CD14-positive monocyte (primary cell): ENCODE results near the gene TSPAN32. TPM values are rescaled to one million over a fixed set of nuclear protein-coding genes. Genes with fewer than 3 reads are reported as not detected.

ENCODE experiments used
- DNase-seq, 3 donors: peaks; one replicate each; pipeline ENCODE4 v3.0.0-alpha.2; 2011 to 2022
- H2AFZ ChIP-seq: 2 replicates; pipeline ENCODE4 v1.6.0; 2012; ENCODE audit warnings: mild to moderate bottlenecking, low read depth, low read length, inconsistent platforms; ENCODE audit not compliant: insufficient read depth, poor library complexity, severe bottlenecking
- H3K27ac ChIP-seq, 2 donors: 1 replicate in 1 of 2; 2 replicates in 1 of 2; pipeline ENCODE4 v1.5.1; 2012 to 2013; ENCODE audit warnings: low read length in 2 of 2, control low read depth in 1 of 2, inconsistent platforms in 1 of 2, low read depth in 1 of 2, mild to moderate bottlenecking in 1 of 2
- H3K27me3 ChIP-seq, 2 donors: one replicate each; pipeline versions ENCODE4 v1.6.0 to v1.6.1; 2011 to 2013; ENCODE audit warnings: low read length in 2 of 2; ENCODE audit not compliant: control insufficient read depth in 2 of 2, insufficient read depth in 2 of 2
- H3K36me3 ChIP-seq, 2 donors: replicated peaks in 1 of 2; 1 replicate in 1 of 2; 2 replicates in 1 of 2; pipeline versions ENCODE4 v1.5.1 to v1.6.1; 2012 to 2013; ENCODE audit warnings: low read length in 2 of 2, control low read depth in 1 of 2, inconsistent platforms in 1 of 2, mild to moderate bottlenecking in 1 of 2; ENCODE audit not compliant: insufficient read depth in 2 of 2, control insufficient read depth in 1 of 2
- H3K4me1 ChIP-seq, 2 donors: 1 replicate in 1 of 2; 2 replicates in 1 of 2; pipeline versions ENCODE4 v1.5.1 to v1.6.1; 2012 to 2013; ENCODE audit warnings: low read length in 2 of 2, control low read depth in 1 of 2, inconsistent platforms in 1 of 2, mild to moderate bottlenecking in 1 of 2, moderate library complexity in 1 of 2; ENCODE audit not compliant: insufficient read depth in 2 of 2, control insufficient read depth in 1 of 2
- H3K4me2 ChIP-seq: replicated peaks from 2 replicates; pipeline ENCODE3; 2012; ENCODE audit warnings: low read length, moderate library complexity, mild to moderate bottlenecking; ENCODE audit not compliant: poor library complexity, severe bottlenecking; ENCODE audit errors: extremely low read depth
- H3K4me3 ChIP-seq, 3 experiments: fragments of 200-600 bp in 1 of 3; sonication (generic) in 1 of 3; replicated peaks in 1 of 3; 1 replicate in 2 of 3; 2 replicates in 1 of 3; pipeline ENCODE4 v1.5.1; 2011 to 2013; ENCODE audit warnings: low read length in 3 of 3, mild to moderate bottlenecking in 3 of 3, control low read depth in 2 of 3, low read depth in 2 of 3, inconsistent platforms in 1 of 3, moderate library complexity in 1 of 3
- H3K79me2 ChIP-seq: 2 replicates; pipeline ENCODE4 v1.6.0; 2012; ENCODE audit warnings: mild to moderate bottlenecking, control low read depth, inconsistent platforms, low read length, moderate library complexity; ENCODE audit not compliant: insufficient read depth
- H3K9ac ChIP-seq: 2 replicates; pipeline ENCODE4 v1.6.0; 2017; ENCODE audit warnings: low read length, mild to moderate bottlenecking; ENCODE audit not compliant: insufficient read depth, poor library complexity, severe bottlenecking
- H3K9me3 ChIP-seq, 2 donors: replicated peaks in 1 of 2; 1 replicate in 1 of 2; 2 replicates in 1 of 2; pipeline versions ENCODE4 v1.5.1 to v1.6.1; 2012 to 2013; ENCODE audit warnings: low read length in 2 of 2, control low read depth in 1 of 2; ENCODE audit not compliant: control insufficient read depth in 1 of 2, insufficient read depth in 1 of 2
- H4K20me1 ChIP-seq: 2 replicates; pipeline ENCODE4 v1.6.0; 2012; ENCODE audit warnings: mild to moderate bottlenecking, low read length, control low read depth, moderate library complexity; ENCODE audit not compliant: insufficient read depth
- H3K27ac Mint-ChIP-seq, 7 donors: one replicate each; pipeline ENCODE4 v1.8.0; 2020; ENCODE audit warnings: mild to moderate bottlenecking in 7 of 7, mixed read lengths in 7 of 7, moderate library complexity in 6 of 7, inconsistent platforms in 2 of 7
- H3K27me3 Mint-ChIP-seq, 3 donors: one replicate each; pipeline ENCODE4 v1.8.0; 2021 to 2022; ENCODE audit warnings: low read depth in 3 of 3, mild to moderate bottlenecking in 3 of 3, mixed read lengths in 3 of 3, moderate library complexity in 3 of 3, inconsistent platforms in 1 of 3
- H3K36me3 Mint-ChIP-seq, 2 donors: one replicate each; pipeline ENCODE4 v1.8.0; 2020; ENCODE audit warnings: mixed read lengths in 2 of 2, inconsistent platforms in 1 of 2, mild to moderate bottlenecking in 1 of 2
- H3K4me1 Mint-ChIP-seq: one replicate; pipeline ENCODE4 v1.8.0; 2020; ENCODE audit warnings: mild to moderate bottlenecking, mixed read lengths
- H3K4me3 Mint-ChIP-seq, 2 donors: one replicate each; pipeline ENCODE4 v1.8.0; 2020; ENCODE audit warnings: mild to moderate bottlenecking in 2 of 2, mixed read lengths in 2 of 2, moderate library complexity in 1 of 2
- H3K9me3 Mint-ChIP-seq, 7 donors: one replicate each; pipeline ENCODE4 v1.8.0; 2020 to 2022; ENCODE audit warnings: mixed read lengths in 7 of 7, mild to moderate bottlenecking in 6 of 7, moderate library complexity in 6 of 7, inconsistent platforms in 2 of 7
- WGBS: methylation state at CpG from one replicate; pipeline ENCODE4 v1.1.5; 2013; ENCODE audit warnings: missing lambda C conversion rate; ENCODE audit not compliant: insufficient coverage; 5-methylcytosine and 5-hydroxymethylcytosine counted together
- intact Hi-C, 2 donors: fragments of 100-400 bp; cut with micrococcal nuclease; formaldehyde crosslinking; loops; one replicate each; pipeline versions ENCODE4 v1.15.0 to v1.15.1; 2023
- polyA plus RNA-seq, 3 donors: library from polyadenylated mRNA; depleted of rRNA in 1 of 3; unstranded in 2 of 3; stranded (reverse) in 1 of 3; fragments of 300-500 nt in 2 of 3; fragments of >200 nt in 1 of 3; fragmentation: Illumina TruSeq in 2 of 3; gene quantifications; 1 replicate in 2 of 3; 2 replicates in 1 of 3; pipeline ENCODE4 v1.2.3, GENCODE V29; 2012 to 2021
- TF ChIP-seq, protein P1 (sequence below): fragments of 200-600 bp; IDR thresholded peaks from one replicate; pipeline ENCODE4 v1.8.0; 2022; ENCODE audit warnings: antibody characterized with exemption, mild to moderate bottlenecking

Gene TSPAN32
- polyA plus RNA-seq, 3 donors = 34.8 to 136 (median 82.5) TPM

- H3K4me3 Mint-ChIP-seq = no peak overlapping the region
These were observed 14.7 kb upstream of the TSPAN32 start for GRCh38 chr11:2287091-2287490.

DNA sequence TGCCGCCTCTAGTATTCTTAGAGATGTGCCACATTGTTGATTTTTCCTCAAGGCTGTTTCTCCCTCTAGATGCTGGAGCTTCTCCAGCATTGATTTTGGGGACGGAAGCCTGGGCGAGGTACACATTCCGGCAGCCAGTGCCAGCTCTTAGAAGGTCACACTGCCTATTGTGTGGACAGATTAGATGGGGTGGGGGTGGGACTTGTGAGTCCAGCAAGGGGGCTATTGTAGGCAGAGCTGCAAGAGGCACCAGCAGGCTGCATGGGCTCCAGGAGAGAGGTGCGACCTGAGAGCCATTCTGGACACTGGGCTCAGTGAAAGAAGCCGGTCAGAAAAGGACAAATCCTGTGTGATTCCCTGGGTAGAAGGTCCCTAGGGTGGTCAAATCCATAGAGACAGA is 12.5 kb upstream of the TSPAN32 start:
- Histone ChIP-seq H3K27me3 (peaks cover 0 to 2% of the 10 kb centered on the region in 2 donors), H3K4me2 (no peak overlapping the region), H3K79me2 (no peaks in the 10 kb centered on the region), H3K9me3 (no peaks in the 10 kb centered on the region), H4K20me1 (peaks cover 5% of the 10 kb centered on the region), H3K4me1 (peaks cover 16 to 19% of the 10 kb centered on the region in 2 donors), H3K36me3 (no peaks in the 10 kb centered on the region), H3K4me3 (no peak overlapping the region), H3K27ac (no peak overlapping the region), H2AFZ (no peak overlapping the region), H3K9ac (no peak overlapping the region)
- TF ChIP-seq, protein P1, sequence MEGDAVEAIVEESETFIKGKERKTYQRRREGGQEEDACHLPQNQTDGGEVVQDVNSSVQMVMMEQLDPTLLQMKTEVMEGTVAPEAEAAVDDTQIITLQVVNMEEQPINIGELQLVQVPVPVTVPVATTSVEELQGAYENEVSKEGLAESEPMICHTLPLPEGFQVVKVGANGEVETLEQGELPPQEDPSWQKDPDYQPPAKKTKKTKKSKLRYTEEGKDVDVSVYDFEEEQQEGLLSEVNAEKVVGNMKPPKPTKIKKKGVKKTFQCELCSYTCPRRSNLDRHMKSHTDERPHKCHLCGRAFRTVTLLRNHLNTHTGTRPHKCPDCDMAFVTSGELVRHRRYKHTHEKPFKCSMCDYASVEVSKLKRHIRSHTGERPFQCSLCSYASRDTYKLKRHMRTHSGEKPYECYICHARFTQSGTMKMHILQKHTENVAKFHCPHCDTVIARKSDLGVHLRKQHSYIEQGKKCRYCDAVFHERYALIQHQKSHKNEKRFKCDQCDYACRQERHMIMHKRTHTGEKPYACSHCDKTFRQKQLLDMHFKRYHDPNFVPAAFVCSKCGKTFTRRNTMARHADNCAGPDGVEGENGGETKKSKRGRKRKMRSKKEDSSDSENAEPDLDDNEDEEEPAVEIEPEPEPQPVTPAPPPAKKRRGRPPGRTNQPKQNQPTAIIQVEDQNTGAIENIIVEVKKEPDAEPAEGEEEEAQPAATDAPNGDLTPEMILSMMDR = no peak
- DNase-seq = no peak
- Mint-ChIP-seq H3K27me3 (peaks cover 20 to 36% (median 30%) of the 10 kb centered on the region in 3 donors), H3K9me3 (peaks cover 0 to 10% (median 1%) of the 10 kb centered on the region in 7 donors), H3K36me3 (no peaks in the 10 kb centered on the region), H3K27ac (no peak overlapping the region), H3K4me1 (peaks cover 21% of the 10 kb centered on the region), H3K4me3 (peak overlapping the region in 1 of 2 donors; percentile 62)
- intact Hi-C loops = no loop called here
- 97% methylated on average over 6 of the region's 6 CpGs for WGBS

More at GRCh38 chr11:2287091-2287490, 14.7 kb upstream of the TSPAN32 start:
- Histone ChIP-seq H3K4me1 (peaks cover 6 to 8% of the 10 kb centered on the region in 2 donors), H3K79me2 (no peaks in the 10 kb centered on the region), H3K27ac (no peak overlapping the region), H3K27me3 (no peaks in the 10 kb centered on the region), H3K4me2 (no peak overlapping the region), H2AFZ (peak overlapping the region; percentile 11), H4K20me1 (no peaks in the 10 kb centered on the region), H3K36me3 (no peaks in the 10 kb centered on the region), H3K9me3 (no peaks in the 10 kb centered on the region), H3K4me3 (no peak overlapping the region), H3K9ac (no peak overlapping the region)
- Mint-ChIP-seq H3K27ac (peak overlapping the region in 1 of 7 donors; percentile 28), H3K9me3 (peaks cover 1 to 17% (median 5%) of the 10 kb centered on the region in 7 donors), H3K4me1 (peaks cover 11% of the 10 kb centered on the region), H3K27me3 (peaks cover 13 to 27% (median 26%) of the 10 kb centered on the region in 3 donors), H3K36me3 (peaks cover 0 to 3% of the 10 kb centered on the region in 2 donors)
- 18% methylated on average over 13 of the region's 16 CpGs for WGBS
- TF ChIP-seq, protein P1 = no peak
- peak in 2 of 3 donors; percentile 41 to 49 for DNase-seq
- intact Hi-C loops = no loop called here
